Motor neuron (in vitro differentiated cells): ENCODE results near the gene LBR. TPM values are rescaled to one million over a fixed set of nuclear protein-coding genes. Genes with fewer than 3 reads are reported as not detected.

Experiments
- ATAC-seq, 8 experiments: fragments of 200-7000 bp; cut with Tn5 transposase; replicated peaks in 6 of 8; 2 replicates each; pipeline ENCODE4 v1.8.0; 2021; ENCODE audit warnings: mild to moderate bottlenecking in 8 of 8, moderate library complexity in 8 of 8
- H3K27ac ChIP-seq, 2 donors: fragments of 250-450 bp; sonication (Bioruptor Pico); 2 replicates each; pipeline ENCODE4 v1.9.0; 2021; ENCODE audit warnings: antibody characterized with exemption in 2 of 2, mild to moderate bottlenecking in 2 of 2, moderate library complexity in 1 of 2
- H3K4me1 ChIP-seq, 2 donors: fragments of 250-450 bp; sonication (Bioruptor Pico); replicated peaks in 1 of 2; 2 replicates each; pipeline ENCODE4 v1.6.1; 2021; ENCODE audit warnings: antibody characterized with exemption in 2 of 2, mild to moderate bottlenecking in 2 of 2, moderate library complexity in 1 of 2
- H3K4me3 ChIP-seq, 5 donors: fragments of 250-450 bp; sonication (Bioruptor Pico); 2 replicates each; pipeline ENCODE4 v1.9.0; 2021; ENCODE audit warnings: antibody characterized with exemption in 5 of 5, mild to moderate bottlenecking in 5 of 5, moderate library complexity in 4 of 5
- WGBS, 10 experiments: fragments of 450-650 bp; shearing (Covaris generic); methylation state at CpG; one replicate each; pipeline ENCODE4 v1.0.0; 2022; 5-methylcytosine and 5-hydroxymethylcytosine counted together
- in situ Hi-C, 9 experiments: fragments of 400-800 bp; cut with MboI; loops; one replicate each; pipeline ENCODE4 v1.15.0; 2021; ENCODE audit warnings: low sequenced_read_pairs in 9 of 9, low pct_unique_long_range_greater_than_20kb in 2 of 9; ENCODE audit not compliant: unreplicated experiment in 9 of 9
- total RNA-seq, 8 experiments: library from RNA; unstranded; fragments of 300-600 nt; gene quantifications; 2 replicates each; pipeline versions ENCODE4 v1.2.3 to v1.2.4, GENCODE V29; 2022

The LBR gene
- total RNA-seq, 8 experiments from 2014 or later, result 5.4 to 112 (median 35.7) TPM

DNA sequence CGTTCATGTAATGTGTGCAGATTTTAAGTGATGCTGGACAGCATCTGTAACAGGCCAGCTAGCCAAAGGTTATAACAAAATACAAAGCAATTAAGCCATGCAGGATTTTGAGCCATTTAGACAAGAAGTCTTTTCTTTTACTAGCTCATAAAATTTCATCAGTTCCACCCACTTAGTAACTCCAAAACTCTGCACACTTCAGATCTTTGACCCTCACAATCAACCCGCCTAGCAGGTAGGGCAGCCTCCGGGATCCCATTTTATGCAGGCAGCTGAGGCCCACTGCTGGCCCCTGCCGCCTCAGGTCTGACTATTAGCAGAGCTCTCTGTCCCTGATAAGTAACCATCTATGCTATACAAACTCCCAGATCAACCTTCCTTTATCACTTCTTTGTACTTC, 9.2 kb downstream of the LBR start:
- in situ Hi-C loops, result no loop called here
- ATAC-seq, result no peak
- Histone ChIP-seq H3K4me1 (peaks cover 0 to 4% of the 10 kb centered on the region in 2 donors), H3K4me3 (no peak overlapping the region), H3K27ac (no peak overlapping the region)
- 80 to 100% (median 98%) methylated on average over 1 to 4 of the region's 4 CpGs; no CpG with 5 or more reads in 1 of the 10 experiments for WGBS, 10 experiments

DNA sequence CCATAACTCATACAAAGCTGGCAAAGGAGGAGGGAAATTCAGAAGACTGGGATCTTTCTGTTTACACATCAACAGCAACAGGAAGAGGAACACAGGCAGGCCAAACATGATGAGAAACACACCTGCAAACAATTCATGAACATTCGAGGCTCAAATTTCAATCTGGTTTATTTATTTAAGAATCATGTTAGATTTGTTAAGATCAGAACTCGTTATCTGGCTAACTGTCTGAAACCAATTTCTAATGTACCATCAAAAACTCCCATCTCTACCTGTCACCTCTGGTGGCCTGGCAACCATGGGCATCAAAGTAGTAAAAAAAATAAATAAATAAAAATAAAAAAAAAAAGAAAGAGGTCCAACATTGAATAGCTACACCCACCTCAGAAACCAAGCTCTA, 9.8 kb downstream of the LBR start:
- H3K4me3 ChIP-seq, result no peak overlapping the region
- in situ Hi-C loops, result no loop called here
- no peaks in the 10 kb centered on the region for H3K4me1 ChIP-seq
- ATAC-seq, result no peak
- no peak overlapping the region for H3K27ac ChIP-seq
- 72 to 100% (median 94%) methylated on average over 2 of the region's 2 CpGs; no CpG with 5 or more reads in 3 of the 10 experiments for WGBS, 10 experiments

DNA sequence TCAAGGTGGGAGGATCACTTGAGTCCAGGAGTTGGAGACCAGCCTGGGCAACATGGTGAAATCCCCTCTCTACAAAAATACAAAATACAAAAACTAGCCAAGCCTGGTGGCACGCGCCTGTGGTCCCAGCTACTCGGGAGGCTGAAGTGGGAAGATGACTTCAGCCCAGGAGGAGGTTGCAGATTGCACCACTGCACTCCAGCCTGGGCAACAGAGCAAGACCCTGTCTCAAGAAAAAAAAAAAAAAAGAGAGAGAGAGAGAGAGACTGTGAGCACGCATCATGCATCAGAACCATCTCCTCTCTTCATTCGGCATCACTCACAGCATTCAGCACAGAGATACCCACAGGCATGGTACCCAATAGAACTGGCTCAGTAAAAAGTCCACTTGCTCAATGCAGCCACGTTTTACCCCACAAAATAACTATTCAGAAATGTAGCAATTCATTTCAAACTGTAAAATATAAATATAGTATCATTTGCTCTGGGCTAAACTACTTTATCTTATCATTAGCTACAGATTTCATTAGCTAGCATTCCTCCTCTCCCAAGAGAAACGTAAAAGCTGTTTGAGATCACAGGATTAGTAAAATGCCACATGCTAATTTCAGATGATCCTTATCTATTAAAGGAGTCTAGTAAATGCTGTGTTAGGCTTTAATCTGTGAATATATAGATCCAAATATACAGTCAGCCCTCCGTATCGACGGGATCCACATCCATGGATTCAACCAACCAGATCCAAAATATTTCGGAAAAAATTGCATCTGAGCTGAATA, 11.7 kb downstream of the LBR start:
- WGBS, 10 experiments, result 83 to 100% (median 94%) methylated on average over 4 to 11 of the region's 11 CpGs
- in situ Hi-C loops, result no loop called here
- no peak for ATAC-seq
- Histone ChIP-seq H3K4me1 (no peaks in the 10 kb centered on the region), H3K4me3 (no peak overlapping the region), H3K27ac (no peak overlapping the region)

DNA sequence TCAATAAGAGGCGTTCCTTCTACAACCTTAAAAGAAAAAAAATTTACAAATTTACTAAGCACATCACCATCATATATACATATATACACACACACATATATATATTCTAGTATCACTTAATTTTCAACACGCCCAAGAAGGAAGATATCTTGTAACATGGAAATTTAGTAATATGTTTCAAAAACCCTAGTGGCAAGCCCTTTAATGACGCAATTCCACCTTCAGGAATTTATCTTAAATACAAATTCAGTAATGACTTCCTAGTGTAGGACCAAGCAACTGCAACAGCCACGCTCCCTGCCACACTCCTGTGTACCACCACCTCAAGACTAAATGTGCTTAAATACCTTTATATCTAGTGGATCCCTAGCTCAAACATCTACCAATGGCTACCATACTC, 12.5 kb downstream of the LBR start:
- ATAC-seq, result no peak
- 81 to 100% (median 97%) methylated on average over 1 to 4 of the region's 4 CpGs for WGBS, 10 experiments
- Histone ChIP-seq H3K4me1 (no peaks in the 10 kb centered on the region), H3K4me3 (no peak overlapping the region), H3K27ac (no peak overlapping the region)
- in situ Hi-C loops, result no loop called here

GRCh38 chr1:225413708-225414375, 14.0 kb downstream of the LBR start:
- WGBS, 10 experiments, result 76 to 100% (median 94%) methylated on average over 1 to 5 of the region's 5 CpGs
- Histone ChIP-seq H3K4me1 (no peaks in the 10 kb centered on the region), H3K4me3 (no peak overlapping the region), H3K27ac (no peak overlapping the region)
- ATAC-seq, result no peak
- in situ Hi-C loops, result no loop called here

DNA sequence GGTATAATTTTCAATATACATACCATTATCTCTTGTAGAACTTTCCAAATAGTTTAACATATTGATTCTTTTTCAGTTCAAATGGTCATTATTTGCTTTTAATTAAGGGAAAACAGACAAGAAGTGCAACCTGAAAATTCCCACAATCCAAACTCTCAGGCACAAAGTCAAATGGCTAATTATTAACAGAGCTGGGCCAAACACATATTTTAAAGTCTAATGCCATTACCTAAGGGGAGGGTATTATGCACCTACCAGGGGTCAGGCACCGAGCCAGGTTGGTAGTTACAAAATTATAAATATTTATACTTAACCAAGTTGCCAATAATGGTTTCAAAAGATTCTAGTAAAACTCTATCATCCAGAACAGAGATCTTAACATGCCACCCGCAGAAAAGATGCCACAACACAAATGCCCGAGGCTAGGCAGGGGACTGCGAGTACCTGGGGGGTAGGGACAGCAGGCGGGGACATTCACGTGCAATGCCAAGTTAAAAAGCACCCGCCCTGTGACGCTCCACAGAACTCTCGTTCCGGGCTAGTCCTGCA, 15.0 kb downstream of the LBR start:
- ATAC-seq, result no peak

DNA sequence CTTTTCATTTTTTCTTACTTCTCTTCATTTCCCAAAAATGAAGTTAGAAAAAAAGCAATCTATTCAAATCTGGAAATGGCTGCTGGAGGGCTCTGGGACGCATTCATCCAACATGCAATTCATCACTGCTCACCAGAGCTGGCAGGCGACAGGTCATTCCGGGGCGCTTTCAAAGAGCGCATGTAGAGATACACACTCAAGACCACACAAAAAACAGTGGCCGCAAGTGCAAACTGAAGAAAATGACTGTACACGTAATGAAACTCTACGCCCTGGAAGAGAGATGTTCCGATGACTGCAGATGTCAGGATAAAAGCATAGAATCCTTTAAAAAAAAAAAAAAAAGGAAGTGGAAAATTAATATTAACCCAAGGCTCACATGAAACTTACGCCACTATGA, 15.5 kb downstream of the LBR start:
- H3K4me3 ChIP-seq, result no peak overlapping the region
- no peak for ATAC-seq
- no peaks in the 10 kb centered on the region for H3K4me1 ChIP-seq
- in situ Hi-C loops, result no loop called here
- H3K27ac ChIP-seq, result no peak overlapping the region
- WGBS, 10 experiments, result 86 to 98% (median 95%) methylated on average over 6 to 10 of the region's 10 CpGs

More for the DNA sequence above, 15.0 kb downstream of the LBR start:
- WGBS, 10 experiments, result 80 to 93% (median 83%) methylated on average over 1 to 10 of the region's 10 CpGs; no CpG with 5 or more reads in 3 of the 10 experiments
- Histone ChIP-seq H3K4me1 (no peaks in the 10 kb centered on the region), H3K4me3 (no peak overlapping the region), H3K27ac (no peak overlapping the region)
- in situ Hi-C loops, result no loop called here

GRCh38 chr1:225410036-225410435, 17.8 kb downstream of the LBR start:
- no peak overlapping the region for H3K27ac ChIP-seq
- ATAC-seq, result no peak
- WGBS, 10 experiments, result 33 to 100% (median 92%) methylated on average over 1 to 6 of the region's 6 CpGs; no CpG with 5 or more reads in 1 of the 10 experiments
- no peaks in the 10 kb centered on the region for H3K4me1 ChIP-seq
- in situ Hi-C loops, result no loop called here
- H3K4me3 ChIP-seq, result no peak overlapping the region

- 84 to 100% (median 96%) methylated on average over 2 to 8 of the region's 8 CpGs for WGBS, 10 experiments
- H3K27ac ChIP-seq, result no peak overlapping the region
- no peaks in the 10 kb centered on the region for H3K4me1 ChIP-seq
- H3K4me3 ChIP-seq, result no peak overlapping the region
- in situ Hi-C loops, result no loop called here
- ATAC-seq, result no peak
These were observed 18.8 kb downstream of the LBR start for GRCh38 chr1:225409051-225409450.

DNA sequence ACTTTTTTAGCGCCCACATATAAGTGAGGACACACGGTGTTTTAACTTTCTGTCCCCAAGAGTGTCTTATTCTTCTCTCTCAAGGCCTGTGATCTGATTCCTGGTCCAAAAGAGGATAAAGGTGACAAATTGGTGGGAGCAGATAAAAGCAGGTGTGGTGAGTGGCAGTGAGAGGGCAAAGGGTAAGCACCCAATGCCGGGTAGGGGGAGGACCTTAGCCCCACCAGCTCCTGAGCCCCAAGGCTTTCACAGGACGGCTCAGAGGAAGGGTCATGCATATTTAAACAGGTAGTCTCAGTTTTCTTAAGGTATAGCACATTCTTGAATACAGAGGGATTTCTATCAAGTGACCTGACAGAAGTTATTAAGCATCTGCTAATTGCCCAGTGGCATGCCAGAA, 19.6 kb downstream of the LBR start:
- Histone ChIP-seq H3K27ac (no peak overlapping the region), H3K4me1 (no peaks in the 10 kb centered on the region), H3K4me3 (no peak overlapping the region)
- in situ Hi-C loops, result no loop called here
- no peak for ATAC-seq
- WGBS, 10 experiments, result 50 to 100% (median 90%) methylated on average over 1 to 4 of the region's 4 CpGs; no CpG with 5 or more reads in 1 of the 10 experiments

DNA sequence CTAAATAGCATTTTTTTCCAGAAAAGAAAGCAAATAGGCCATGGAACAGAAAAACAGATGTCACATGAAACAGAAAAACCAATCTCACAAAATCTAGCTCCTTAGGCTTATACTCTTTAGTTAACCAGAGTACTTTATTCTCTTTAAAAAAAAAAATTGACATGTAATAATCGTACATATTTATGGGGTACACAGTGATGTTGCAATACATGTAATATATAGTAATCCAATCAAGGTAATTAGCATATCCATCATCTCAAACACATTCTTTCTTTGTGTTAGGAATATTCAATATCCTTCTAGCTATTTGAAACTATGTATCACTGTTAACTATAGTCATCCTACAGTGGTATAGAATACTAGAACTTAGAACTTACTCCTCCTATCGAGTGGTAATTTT, 20.1 kb downstream of the LBR start:
- ATAC-seq, result no peak
- Histone ChIP-seq H3K4me1 (no peaks in the 10 kb centered on the region), H3K27ac (no peak overlapping the region), H3K4me3 (no peak overlapping the region)
- 79 to 100% (median 95%) methylated on average over 1 to 2 of the region's 2 CpGs for WGBS, 10 experiments
- in situ Hi-C loops, result no loop called here

- in situ Hi-C loops, result no loop called here
- 93 to 99% (median 94%) methylated on average over 3 to 8 of the region's 8 CpGs; no CpG with 5 or more reads in 3 of the 10 experiments for WGBS, 10 experiments
These were observed 20.7 kb downstream of the LBR start for GRCh38 chr1:225406976-225407725.

GRCh38 chr1:225400968-225401367, 26.9 kb downstream of the LBR start:
- H3K4me1 ChIP-seq, result no peaks in the 10 kb centered on the region
- no peak overlapping the region for H3K27ac ChIP-seq
- in situ Hi-C loops, result no loop called here
- 40 to 100% (median 95%) methylated on average over 2 to 5 of the region's 5 CpGs; no CpG with 5 or more reads in 1 of the 10 experiments for WGBS, 10 experiments
- no peak overlapping the region for H3K4me3 ChIP-seq
- ATAC-seq, result peak in 3 of 8 experiments; percentile 33 to 86 (median 67)

More at GRCh38 chr1:225406976-225407725, 20.7 kb downstream of the LBR start:
- Histone ChIP-seq H3K4me1 (no peaks in the 10 kb centered on the region), H3K27ac (no peak overlapping the region), H3K4me3 (no peak overlapping the region)
- no peak for ATAC-seq
